ENCODE results near the gene PARD6A.

PARD6A gene

GRCh38 chr16:67704110-67704509, 43.4 kb downstream of the PARD6A start:
- H3K27me3 ChIP-seq (replicated peaks; ENCODE audit: insufficient read depth, low read length), result no peaks in the 10 kb centered on the region
- no peaks in the 10 kb centered on the region for H3K4me1 ChIP-seq (ENCODE audit: low read length)
- H3K9me3 ChIP-seq (replicated peaks; ENCODE audit: insufficient read depth, low read length), result no peaks in the 10 kb centered on the region
- DNase-seq, result no peak
- no peaks in the 10 kb centered on the region for H3F3A ChIP-seq (ENCODE audit: insufficient read depth, low read length)
- no peak overlapping the region for H3K27ac ChIP-seq (ENCODE audit: low read length)
- no peak overlapping the region for H3K4me2 ChIP-seq (ENCODE audit: low read depth, low read length)
- H2AFZ ChIP-seq (ENCODE audit: low read length), result no peak overlapping the region
- no peaks in the 10 kb centered on the region for H4K20me1 ChIP-seq (ENCODE audit: insufficient read depth, low read length)
- no peaks in the 10 kb centered on the region for H3K9me2 ChIP-seq (replicated peaks; ENCODE audit: insufficient read depth, low read length)
- no peak for TF ChIP-seq EZH2phosphoT487 (IDR thresholded peaks at IDR 0.05; ENCODE audit: low read length)
- no peak for TF ChIP-seq EZH2 (optimal IDR thresholded peaks at IDR 0.05; ENCODE audit: low read depth, low read length)
- TF ChIP-seq CTCF (IDR thresholded peaks at IDR 0.05; ENCODE audit: low read length), result no peak
- H3K9ac ChIP-seq (ENCODE audit: low read length), result no peak overlapping the region
- peaks cover 28% of the 10 kb centered on the region for H3K79me2 ChIP-seq (ENCODE audit: low read length)
- H3K4me3 ChIP-seq (ENCODE audit: low read length), result no peak overlapping the region
- H3K36me3 ChIP-seq (replicated peaks; ENCODE audit: insufficient read depth, low read length), result no peaks in the 10 kb centered on the region; the same call in 1 of the 2 replicates

- peaks cover 42% of the 10 kb centered on the region for H3K79me2 ChIP-seq (ENCODE audit: low read length)
These were observed 46.5 kb downstream of the PARD6A start for GRCh38 chr16:67707210-67707609.

GRCh38 chr16:67707790-67708189, 47.0 kb downstream of the PARD6A start:
- TF ChIP-seq EZH2phosphoT487 (IDR thresholded peaks at IDR 0.05; ENCODE audit: low read length), result no peak
- no peak for DNase-seq
- Histone ChIP-seq H3K9me3 (replicated peaks; ENCODE audit: insufficient read depth, low read length) (no peaks in the 10 kb centered on the region), H3K79me2 (ENCODE audit: low read length) (peaks cover 42% of the 10 kb centered on the region), H3F3A (ENCODE audit: insufficient read depth, low read length) (no peaks in the 10 kb centered on the region), H4K20me1 (ENCODE audit: insufficient read depth, low read length) (0 out of 2 replicates have a peak, but pooled peaks cover 2% of the 10 kb centered on the region), H3K4me3 (ENCODE audit: low read length) (no peak overlapping the region), H3K4me2 (ENCODE audit: low read depth, low read length) (no peak overlapping the region), H3K27me3 (replicated peaks; ENCODE audit: insufficient read depth, low read length) (no peaks in the 10 kb centered on the region), H3K9ac (ENCODE audit: low read length) (no peak overlapping the region), H3K36me3 (replicated peaks; ENCODE audit: insufficient read depth, low read length) (no peaks in the 10 kb centered on the region; the same call in 1 of the 2 replicates), H3K4me1 (ENCODE audit: low read length) (no peaks in the 10 kb centered on the region), H2AFZ (ENCODE audit: low read length) (no peak overlapping the region), H3K9me2 (replicated peaks; ENCODE audit: insufficient read depth, low read length) (no peaks in the 10 kb centered on the region), H3K27ac (ENCODE audit: low read length) (no peak overlapping the region)

More at GRCh38 chr16:67707210-67707609, 46.5 kb downstream of the PARD6A start:
- DNase-seq, result no peak
- no peaks in the 10 kb centered on the region for H3K9me3 ChIP-seq (replicated peaks; ENCODE audit: insufficient read depth, low read length)
- no peak overlapping the region for H3K9ac ChIP-seq (ENCODE audit: low read length)
- H3F3A ChIP-seq (ENCODE audit: insufficient read depth, low read length), result no peaks in the 10 kb centered on the region
- no peaks in the 10 kb centered on the region; the same call in 1 of the 2 replicates for H3K36me3 ChIP-seq (replicated peaks; ENCODE audit: insufficient read depth, low read length)
- H3K27ac ChIP-seq (ENCODE audit: low read length), result no peak overlapping the region
- TF ChIP-seq EZH2phosphoT487 (IDR thresholded peaks at IDR 0.05; ENCODE audit: low read length), result no peak
- TF ChIP-seq EZH2 (optimal IDR thresholded peaks at IDR 0.05; ENCODE audit: low read depth, low read length), result no peak
- no peak for TF ChIP-seq CTCF (IDR thresholded peaks at IDR 0.05; ENCODE audit: low read length)
- no peaks in the 10 kb centered on the region for H3K4me1 ChIP-seq (ENCODE audit: low read length)
- H3K4me2 ChIP-seq (ENCODE audit: low read depth, low read length), result no peak overlapping the region
- H2AFZ ChIP-seq (ENCODE audit: low read length), result no peak overlapping the region
- no peak overlapping the region for H3K4me3 ChIP-seq (ENCODE audit: low read length)
- H3K27me3 ChIP-seq (replicated peaks; ENCODE audit: insufficient read depth, low read length), result no peaks in the 10 kb centered on the region
- no peaks in the 10 kb centered on the region for H3K9me2 ChIP-seq (replicated peaks; ENCODE audit: insufficient read depth, low read length)
- H4K20me1 ChIP-seq (ENCODE audit: insufficient read depth, low read length), result 0 out of 2 replicates have a peak, but pooled peaks cover 2% of the 10 kb centered on the region

GRCh38 chr16:67708368-67708771, 47.6 kb downstream of the PARD6A start:
- no peak overlapping the region for H3K9ac ChIP-seq (ENCODE audit: low read length)
- H2AFZ ChIP-seq (ENCODE audit: low read length), result no peak overlapping the region
- H3K27ac ChIP-seq (ENCODE audit: low read length), result no peak overlapping the region
- no peaks in the 10 kb centered on the region for H3K9me3 ChIP-seq (replicated peaks; ENCODE audit: insufficient read depth, low read length)
- 0 out of 2 replicates have a peak, but pooled peaks cover 2% of the 10 kb centered on the region for H4K20me1 ChIP-seq (ENCODE audit: insufficient read depth, low read length)
- no peaks in the 10 kb centered on the region for H3K4me1 ChIP-seq (ENCODE audit: low read length)
- no peaks in the 10 kb centered on the region; the same call in 1 of the 2 replicates for H3K36me3 ChIP-seq (replicated peaks; ENCODE audit: insufficient read depth, low read length)
- no peaks in the 10 kb centered on the region for H3K9me2 ChIP-seq (replicated peaks; ENCODE audit: insufficient read depth, low read length)
- no peak for TF ChIP-seq CTCF (IDR thresholded peaks at IDR 0.05; ENCODE audit: low read length)
- TF ChIP-seq EZH2 (optimal IDR thresholded peaks at IDR 0.05; ENCODE audit: low read depth, low read length), result no peak
- no peak for TF ChIP-seq EZH2phosphoT487 (IDR thresholded peaks at IDR 0.05; ENCODE audit: low read length)
- H3K27me3 ChIP-seq (replicated peaks; ENCODE audit: insufficient read depth, low read length), result no peaks in the 10 kb centered on the region
- H3K4me3 ChIP-seq (ENCODE audit: low read length), result no peak overlapping the region
- DNase-seq, result no peak
- H3K4me2 ChIP-seq (ENCODE audit: low read depth, low read length), result no peak overlapping the region
- no peaks in the 10 kb centered on the region for H3F3A ChIP-seq (ENCODE audit: insufficient read depth, low read length)
- H3K79me2 ChIP-seq (ENCODE audit: low read length), result peaks cover 47% of the 10 kb centered on the region

Data from MM.1S (cell line).